ENCODE results near the gene PISD. TPM values are rescaled to one million over a fixed set of nuclear protein-coding genes. Genes with fewer than 3 reads are reported as not detected.

Gene PISD
- total RNA-seq, 4 donors from 2014 or later = 33.7 to 111 (median 47.7) TPM

GRCh38 chr22:31653944-31654343, 8.1 kb downstream of the PISD start:
- Histone ChIP-seq H3K9me3 (no peaks in the 10 kb centered on the region), H3K27me3 (no peaks in the 10 kb centered on the region), H3K36me3 (peaks cover 0 to 8% (median 2%) of the 10 kb centered on the region in 4 donors), H3K4me3 (no peak overlapping the region), H3K27ac (no peak overlapping the region), H3K4me1 (peaks cover 0 to 7% (median 0%) of the 10 kb centered on the region in 4 donors)
- no peak for TF ChIP-seq CTCF (IDR thresholded peaks at IDR 0.05)
- TF ChIP-seq EP300 (IDR thresholded peaks at IDR 0.05; ENCODE audit: low read depth) = no peak
- no peak for TF ChIP-seq POLR2AphosphoS5 (IDR thresholded peaks at IDR 0.05)
- TF ChIP-seq POLR2A (IDR thresholded peaks at IDR 0.05) = no peak
- WGBS, 2 donors (ENCODE audit: low coverage in 1 of 2) = 82 to 85% methylated on average over 2 of the region's 2 CpGs
- in situ Hi-C loops (cut with MboI; ENCODE audit: low pct_ligation_motif_present in 1 of 4, low pct_unique_long_range_greater_than_20kb in 1 of 4, low sequenced_read_pairs in 3 of 4) (loop anchor here in 3 of 4 donors (25.0 kb wide), 2 partner anchors 283 to 308 kb away; partner anchors contain the start of gene YWHAH (in 1 of the 3)), intact Hi-C loops (cut with DNase I; ENCODE audit: low total_unique reads) (no loop called here)
- no peak for DNase-seq

GRCh38 chr22:31652911-31653684, 8.9 kb downstream of the PISD start:
- Histone ChIP-seq H3K36me3 (peaks cover 0 to 16% (median 4%) of the 10 kb centered on the region in 4 donors), H3K4me3 (no peak overlapping the region), H3K4me1 (peaks cover 0 to 7% (median 0%) of the 10 kb centered on the region in 4 donors), H3K27me3 (no peaks in the 10 kb centered on the region), H3K27ac (no peak overlapping the region), H3K9me3 (no peaks in the 10 kb centered on the region)
- intact Hi-C loops (cut with DNase I; ENCODE audit: low total_unique reads) (no loop called here), in situ Hi-C loops (cut with MboI; ENCODE audit: low pct_ligation_motif_present in 1 of 4, low pct_unique_long_range_greater_than_20kb in 1 of 4, low sequenced_read_pairs in 3 of 4) (loop anchor here in 3 of 4 donors (25.0 kb wide), 2 partner anchors 284 to 309 kb away; partner anchors contain the start of gene YWHAH (in 1 of the 3))
- TF ChIP-seq POLR2AphosphoS5 (IDR thresholded peaks at IDR 0.05) (no peak), EP300 (IDR thresholded peaks at IDR 0.05; ENCODE audit: low read depth) (no peak), CTCF (IDR thresholded peaks at IDR 0.05) (no peak), POLR2A (IDR thresholded peaks at IDR 0.05) (no peak)
- DNase-seq = no peak
- 76 to 77% methylated on average over 8 to 9 of the region's 9 CpGs for WGBS, 2 donors (ENCODE audit: low coverage in 1 of 2)

GRCh38 chr22:31652088-31652487, 9.9 kb downstream of the PISD start:
- in situ Hi-C loops (cut with MboI; ENCODE audit: low pct_ligation_motif_present in 1 of 4, low pct_unique_long_range_greater_than_20kb in 1 of 4, low sequenced_read_pairs in 3 of 4) = loop anchor here in 3 of 4 donors (25.0 kb wide), 2 partner anchors 285 to 310 kb away; partner anchors contain the start of gene YWHAH (in 1 of the 3)

More at GRCh38 chr22:31652088-31652487, 9.9 kb downstream of the PISD start:
- Histone ChIP-seq H3K4me3 (no peak overlapping the region), H3K9me3 (no peaks in the 10 kb centered on the region), H3K4me1 (peaks cover 0 to 9% (median under 1%) of the 10 kb centered on the region in 4 donors), H3K27ac (no peak overlapping the region), H3K27me3 (no peaks in the 10 kb centered on the region), H3K36me3 (peaks cover 0 to 25% (median 6%) of the 10 kb centered on the region in 4 donors)
- intact Hi-C loops (cut with DNase I; ENCODE audit: low total_unique reads) = no loop called here
- TF ChIP-seq EP300 (IDR thresholded peaks at IDR 0.05; ENCODE audit: low read depth) (no peak), CTCF (IDR thresholded peaks at IDR 0.05) (no peak), POLR2A (IDR thresholded peaks at IDR 0.05) (no peak), POLR2AphosphoS5 (IDR thresholded peaks at IDR 0.05) (no peak)
- 83 to 88% methylated on average over 1 to 9 of the region's 9 CpGs for WGBS, 2 donors (ENCODE audit: low coverage in 1 of 2)
- DNase-seq = no peak
